Measurements from ENCODE around the gene TRNT1. TPM values are rescaled to one million over a fixed set of nuclear protein-coding genes. Genes with fewer than 3 reads are reported as not detected.

Gene TRNT1
- total and polyA plus RNA-seq, 11 donors: 5.4 to 14.7 (median 11.1) TPM

- Histone ChIP-seq H3K9me3 (no peaks in the 10 kb centered on the region), H3K36me3 (no peaks in the 10 kb centered on the region), H3K27me3 (peaks cover 0 to 6% (median 0%) of the 10 kb centered on the region in 9 donors), H3K27ac (no peak overlapping the region), H3K4me3 (no peak overlapping the region), H3K4me1 (no peaks in the 10 kb centered on the region)
- DNase-seq (no peak), ATAC-seq (no peak)
- TF ChIP-seq POLR2A (IDR thresholded peaks at IDR 0.05): no peak
- TF ChIP-seq, protein P1, sequence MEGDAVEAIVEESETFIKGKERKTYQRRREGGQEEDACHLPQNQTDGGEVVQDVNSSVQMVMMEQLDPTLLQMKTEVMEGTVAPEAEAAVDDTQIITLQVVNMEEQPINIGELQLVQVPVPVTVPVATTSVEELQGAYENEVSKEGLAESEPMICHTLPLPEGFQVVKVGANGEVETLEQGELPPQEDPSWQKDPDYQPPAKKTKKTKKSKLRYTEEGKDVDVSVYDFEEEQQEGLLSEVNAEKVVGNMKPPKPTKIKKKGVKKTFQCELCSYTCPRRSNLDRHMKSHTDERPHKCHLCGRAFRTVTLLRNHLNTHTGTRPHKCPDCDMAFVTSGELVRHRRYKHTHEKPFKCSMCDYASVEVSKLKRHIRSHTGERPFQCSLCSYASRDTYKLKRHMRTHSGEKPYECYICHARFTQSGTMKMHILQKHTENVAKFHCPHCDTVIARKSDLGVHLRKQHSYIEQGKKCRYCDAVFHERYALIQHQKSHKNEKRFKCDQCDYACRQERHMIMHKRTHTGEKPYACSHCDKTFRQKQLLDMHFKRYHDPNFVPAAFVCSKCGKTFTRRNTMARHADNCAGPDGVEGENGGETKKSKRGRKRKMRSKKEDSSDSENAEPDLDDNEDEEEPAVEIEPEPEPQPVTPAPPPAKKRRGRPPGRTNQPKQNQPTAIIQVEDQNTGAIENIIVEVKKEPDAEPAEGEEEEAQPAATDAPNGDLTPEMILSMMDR (IDR thresholded peaks at IDR 0.05): no peak
- intact Hi-C loops (cut with DNase I): no loop called here
- WGBS, 4 donors: 85 to 89% (median 86%) methylated on average over 6 of the region's 6 CpGs
Measured at GRCh38 chr3:3101660-3102458, 24.9 kb upstream of the TRNT1 start.

DNA sequence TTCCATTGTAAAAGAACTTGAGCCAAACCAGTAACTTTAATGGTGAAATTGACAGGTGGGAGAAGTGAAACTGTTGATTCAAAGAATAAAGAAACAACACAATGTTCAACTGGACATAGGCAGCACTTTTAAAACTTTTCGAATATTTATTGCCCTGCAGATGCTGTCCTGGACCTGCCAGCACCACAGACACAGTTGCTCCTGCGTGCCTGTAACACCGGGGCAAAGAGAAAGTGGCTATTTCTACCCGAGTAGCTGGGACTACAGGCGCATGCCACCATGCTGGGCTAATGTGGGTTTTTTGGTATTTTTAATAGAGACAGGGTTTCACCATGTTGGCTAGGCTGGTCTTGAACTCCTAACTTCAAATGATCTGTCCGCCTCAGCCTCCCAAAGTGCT lies 24.0 kb upstream of the TRNT1 start:
- DNase-seq (no peak), ATAC-seq (no peak)
- no peaks in the 10 kb centered on the region for H3K4me1 ChIP-seq
- 84 to 88% (median 87%) methylated on average over 6 of the region's 6 CpGs for WGBS, 4 donors
- H3K9me3 ChIP-seq: no peaks in the 10 kb centered on the region
- no peaks in the 10 kb centered on the region for H3K36me3 ChIP-seq
- intact Hi-C loops (cut with DNase I): no loop called here
- peaks cover 0 to 11% (median 0%) of the 10 kb centered on the region in 9 donors for H3K27me3 ChIP-seq
- H3K27ac ChIP-seq: no peak overlapping the region
- TF ChIP-seq, protein P1 (IDR thresholded peaks at IDR 0.05): no peak
- TF ChIP-seq POLR2A (IDR thresholded peaks at IDR 0.05): no peak
- H3K4me3 ChIP-seq: no peak overlapping the region

- ATAC-seq (no peak), DNase-seq (no peak)
- H3K27me3 ChIP-seq: peaks cover 0 to 11% (median 0%) of the 10 kb centered on the region in 9 donors
- TF ChIP-seq POLR2A (IDR thresholded peaks at IDR 0.05): no peak
- TF ChIP-seq, protein P1 (IDR thresholded peaks at IDR 0.05): no peak
- H3K4me3 ChIP-seq: no peak overlapping the region
- no peak overlapping the region for H3K27ac ChIP-seq
- intact Hi-C loops (cut with DNase I): no loop called here
- 83 to 92% (median 89%) methylated on average over 3 of the region's 3 CpGs for WGBS, 4 donors
- H3K4me1 ChIP-seq: peaks cover 0 to 7% (median 0%) of the 10 kb centered on the region in 12 donors
- no peaks in the 10 kb centered on the region for H3K36me3 ChIP-seq
- no peaks in the 10 kb centered on the region for H3K9me3 ChIP-seq
Measured at GRCh38 chr3:3105246-3105645, 21.5 kb upstream of the TRNT1 start.

DNA sequence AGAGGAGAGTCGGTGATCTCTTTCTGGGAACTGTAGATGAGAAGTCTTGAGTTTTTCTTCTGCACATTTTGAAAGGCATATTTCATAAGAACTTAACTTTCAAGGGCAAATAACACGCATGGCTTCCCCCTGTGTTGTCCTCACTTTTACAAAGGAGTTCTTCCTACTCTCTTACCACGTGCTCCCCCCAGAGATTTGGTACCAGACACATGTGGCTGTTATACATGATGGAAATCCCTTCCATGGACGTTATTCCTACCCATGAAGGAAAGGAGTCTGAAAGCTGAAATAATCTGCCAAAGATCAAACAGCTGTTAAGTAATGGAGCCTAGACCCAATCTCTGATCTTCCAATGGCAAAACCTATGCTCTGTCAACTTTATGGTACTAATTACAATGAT lies 20.9 kb upstream of the TRNT1 start:
- WGBS, 4 donors: 68 to 77% (median 72%) methylated on average over 4 of the region's 4 CpGs
- intact Hi-C loops (cut with DNase I): no loop called here
- H3K4me3 ChIP-seq: no peak overlapping the region
- no peaks in the 10 kb centered on the region for H3K9me3 ChIP-seq
- peaks cover 0 to 11% (median 0%) of the 10 kb centered on the region in 9 donors for H3K27me3 ChIP-seq
- TF ChIP-seq, protein P1 (IDR thresholded peaks at IDR 0.05): no peak
- no peak for TF ChIP-seq POLR2A (IDR thresholded peaks at IDR 0.05)
- H3K4me1 ChIP-seq: peaks cover 0 to 9% (median 0%) of the 10 kb centered on the region in 12 donors
- H3K36me3 ChIP-seq: no peaks in the 10 kb centered on the region
- no peak for ATAC-seq
- no peak overlapping the region for H3K27ac ChIP-seq
- DNase-seq: no peak

All from heart left ventricle (tissue), 16 donors.